Esophagus squamous epithelium (tissue), 4 donors: ENCODE data around the gene PSMB2.

Experiments used
- CTCF ChIP-seq, 6 experiments: fragments of 450-650 bp in 4 of 6; fragments of 200-600 bp in 2 of 6; sonication (generic) in 2 of 6; IDR thresholded peaks; one replicate each; pipeline ENCODE4 v1.5.1; 2016 to 2019; ENCODE audit warnings: antibody characterized with exemption in 6 of 6, mild to moderate bottlenecking in 4 of 6, moderate library complexity in 4 of 6
- POLR2A ChIP-seq, 4 donors: fragments of 450-650 bp; IDR thresholded peaks; one replicate each; pipeline ENCODE4 v1.6.1; 2017; ENCODE audit warnings: antibody characterized with exemption in 4 of 4, mild to moderate bottlenecking in 4 of 4, moderate library complexity in 3 of 4

DNA sequence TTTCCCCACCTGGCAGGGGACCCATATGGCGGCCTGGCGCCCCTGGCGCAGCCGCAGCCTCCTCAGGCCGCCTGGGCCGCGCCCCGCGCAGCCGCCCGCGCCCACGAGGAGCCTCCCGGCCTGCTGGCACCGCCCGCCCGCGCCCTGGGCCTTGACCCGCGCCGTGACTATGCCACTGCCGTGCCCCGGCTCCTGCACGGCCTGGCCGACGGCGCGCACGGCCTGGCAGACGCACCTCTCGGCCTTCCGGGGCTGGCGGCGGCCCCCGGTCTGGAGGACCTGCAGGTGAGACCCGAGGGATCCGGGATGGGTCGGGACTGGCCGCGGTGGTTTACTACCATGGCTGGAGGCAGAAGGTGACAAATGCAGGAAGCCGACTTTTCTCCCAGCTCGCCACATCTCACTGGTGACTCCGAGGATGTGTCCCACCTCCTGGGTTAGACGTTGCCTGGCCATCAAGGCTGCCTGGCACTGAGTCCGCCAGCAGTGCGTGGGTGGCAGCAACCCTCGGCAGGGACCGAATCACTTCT is 67.1 kb downstream of the PSMB2 start:
- TF ChIP-seq CTCF (IDR thresholded peaks at IDR 0.05), result no peak
- no peak for TF ChIP-seq POLR2A (IDR thresholded peaks at IDR 0.05)
